Measurements from ENCODE around the gene HOXB3. TPM values are rescaled to one million over a fixed set of nuclear protein-coding genes. Genes with fewer than 3 reads are reported as not detected.

Gene HOXB3
- total RNA-seq, 1 experiment from 2014 or later, result not detected

DNA sequence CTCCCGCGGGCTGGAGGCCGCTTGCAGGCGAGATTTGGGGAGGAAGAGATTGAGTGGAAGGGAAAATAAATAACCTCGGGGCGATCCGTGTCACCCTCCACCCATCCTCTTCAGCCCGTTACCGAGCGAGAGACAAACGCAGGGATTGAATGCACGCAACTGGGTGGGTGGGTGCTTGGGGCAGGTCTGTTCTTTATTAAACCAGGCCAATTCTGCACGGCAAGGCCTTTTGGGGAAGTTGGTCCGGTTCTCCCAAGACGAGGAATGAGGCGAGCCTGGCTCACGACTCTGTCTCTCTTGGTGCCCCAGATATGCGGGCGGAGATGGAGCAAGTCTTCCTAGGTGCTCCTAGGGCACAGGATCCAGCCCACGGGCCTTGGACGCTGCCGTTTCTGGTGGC, 21.2 kb upstream of the HOXB3 start:
- H3K4ac ChIP-seq (ENCODE audit: low read depth, low read length), result no peak overlapping the region
- no peak overlapping the region for H3K4me2 ChIP-seq (ENCODE audit: insufficient read depth, insufficient read length, low read length)
- H3K9me3 ChIP-seq (ENCODE audit: control insufficient read depth, low read depth, low read length), result no peaks in the 10 kb centered on the region
- TF ChIP-seq, protein P1, sequence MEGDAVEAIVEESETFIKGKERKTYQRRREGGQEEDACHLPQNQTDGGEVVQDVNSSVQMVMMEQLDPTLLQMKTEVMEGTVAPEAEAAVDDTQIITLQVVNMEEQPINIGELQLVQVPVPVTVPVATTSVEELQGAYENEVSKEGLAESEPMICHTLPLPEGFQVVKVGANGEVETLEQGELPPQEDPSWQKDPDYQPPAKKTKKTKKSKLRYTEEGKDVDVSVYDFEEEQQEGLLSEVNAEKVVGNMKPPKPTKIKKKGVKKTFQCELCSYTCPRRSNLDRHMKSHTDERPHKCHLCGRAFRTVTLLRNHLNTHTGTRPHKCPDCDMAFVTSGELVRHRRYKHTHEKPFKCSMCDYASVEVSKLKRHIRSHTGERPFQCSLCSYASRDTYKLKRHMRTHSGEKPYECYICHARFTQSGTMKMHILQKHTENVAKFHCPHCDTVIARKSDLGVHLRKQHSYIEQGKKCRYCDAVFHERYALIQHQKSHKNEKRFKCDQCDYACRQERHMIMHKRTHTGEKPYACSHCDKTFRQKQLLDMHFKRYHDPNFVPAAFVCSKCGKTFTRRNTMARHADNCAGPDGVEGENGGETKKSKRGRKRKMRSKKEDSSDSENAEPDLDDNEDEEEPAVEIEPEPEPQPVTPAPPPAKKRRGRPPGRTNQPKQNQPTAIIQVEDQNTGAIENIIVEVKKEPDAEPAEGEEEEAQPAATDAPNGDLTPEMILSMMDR (conservative IDR thresholded peaks at IDR 0.05), result no peak
- Mint-ChIP-seq H3K27ac (no peak overlapping the region; a peak in 1 of 7 replicates), H3K9me3 (peaks cover 9 to 23% of the 10 kb centered on the region in 2 experiments), H3K36me3 (ENCODE audit: insufficient read depth in 1 of 3, low read depth in 3 of 3) (no peaks in the 10 kb centered on the region; a peak in 1 of 7 replicates), H3K4me3 (peak overlapping the region in 1 of 2 experiments; percentile 69; a peak in 2 of 5 replicates), H3K4me1 (peaks cover 12 to 25% of the 10 kb centered on the region in 2 experiments), H3K27me3 (ENCODE audit: low read depth) (peaks cover 100% of the 10 kb centered on the region)
- no peaks in the 10 kb centered on the region for H4K20me1 ChIP-seq (ENCODE audit: control insufficient read depth, insufficient read depth, insufficient read length)
- H3K23me2 ChIP-seq (ENCODE audit: insufficient read length, low read depth, low read length, poor library complexity, severe bottlenecking), result peaks cover 5% of the 10 kb centered on the region
- no peaks in the 10 kb centered on the region for H3K4me1 ChIP-seq (ENCODE audit: insufficient read depth, low read length)
- H3K79me2 ChIP-seq (ENCODE audit: insufficient read depth, low read length), result no peaks in the 10 kb centered on the region
- no peak overlapping the region for H3K27ac ChIP-seq (ENCODE audit: insufficient read length, low read depth, low read length)
- no peak overlapping the region for H2BK12ac ChIP-seq (ENCODE audit: insufficient read length, low read depth, low read length)
- no peak overlapping the region for H4K8ac ChIP-seq (replicated peaks; ENCODE audit: insufficient read length, low read depth, low read length)
- no peak overlapping the region for H2BK20ac ChIP-seq (ENCODE audit: low read depth, low read length, poor library complexity, severe bottlenecking)
- no peak overlapping the region for H3K18ac ChIP-seq (ENCODE audit: insufficient read length, low read depth, low read length)
- H3K9ac ChIP-seq (ENCODE audit: extremely low read depth, insufficient read length, low read length), result no peak overlapping the region
- H4K5ac ChIP-seq (ENCODE audit: insufficient read length, low read depth, low read length), result no peak overlapping the region
- H4K91ac ChIP-seq (ENCODE audit: insufficient read length, low read depth, low read length), result no peak overlapping the region
- no peaks in the 10 kb centered on the region for H3K79me1 ChIP-seq (ENCODE audit: insufficient read depth, low read depth, low read length, poor library complexity, severe bottlenecking)
- no peak overlapping the region for H2AK5ac ChIP-seq (ENCODE audit: insufficient read length, low read length)
- H3T11ph ChIP-seq (ENCODE audit: low read length), result no peak overlapping the region
- no peak overlapping the region for H2BK120ac ChIP-seq (ENCODE audit: low read depth, low read length, poor library complexity, severe bottlenecking)
- H3K56ac ChIP-seq (ENCODE audit: insufficient read length, low read depth, low read length), result no peak overlapping the region
- H3K27me3 ChIP-seq (ENCODE audit: insufficient read depth, low read length), result peaks cover 95% of the 10 kb centered on the region
- WGBS (ENCODE audit: extremely low coverage, insufficient read length, low lambda C conversion rate), result no CpG with 5 or more reads among the region's 22 CpGs
- no peak for DNase-seq
- no peak overlapping the region for H2BK15ac ChIP-seq (ENCODE audit: low read depth, low read length)
- H2BK5ac ChIP-seq (ENCODE audit: insufficient read length, low read length), result no peak overlapping the region
- no peak overlapping the region for H3K23ac ChIP-seq (ENCODE audit: insufficient read length, low read depth, low read length)
- no peak overlapping the region for H2AFZ ChIP-seq (ENCODE audit: low read length)
- no peak overlapping the region for H3K14ac ChIP-seq (ENCODE audit: insufficient read depth, low read length)
